Measurements from ENCODE around the gene UBTD2. TPM values are rescaled to one million over a fixed set of nuclear protein-coding genes. Genes with fewer than 3 reads are reported as not detected.
"Not testable (repeated sequence)": the region's sequence is repeated elsewhere in the genome, so short reads cannot be mapped to it uniquely, and the experiment has no call there.

Gene UBTD2
- total RNA-seq, result 22.2 and 30.0 TPM in 2 replicates

GRCh38 chr5:172283020-172283861 is at the start of gene UBTD2:
UBTD2 (minus strand) TSS chr5:172283764; CDS start chr5:172283665, 99 bp downstream.
- peak; percentile 22 for DNase-seq (ENCODE audit: low read depth, low spot score)

GRCh38 chr5:172326901-172327300 is 43.3 kb upstream of the UBTD2 start:
- DNase-seq (ENCODE audit: low read depth, low spot score), result not testable (repeated sequence)

GRCh38 chr5:172325452-172325851 is 41.9 kb upstream of the UBTD2 start:
- DNase-seq (ENCODE audit: low read depth, low spot score), result no peak

GRCh38 chr5:172322028-172322965 is 38.7 kb upstream of the UBTD2 start:
- DNase-seq (ENCODE audit: low read depth, low spot score), result no peak

- no peak for DNase-seq (ENCODE audit: low read depth, low spot score)
Measured at GRCh38 chr5:172321593-172321992, 38.0 kb upstream of the UBTD2 start.

- no peak for DNase-seq (ENCODE audit: low read depth, low spot score)
Measured at GRCh38 chr5:172319708-172320441, 36.3 kb upstream of the UBTD2 start.

GRCh38 chr5:172315587-172316493 is 32.3 kb upstream of the UBTD2 start:
- DNase-seq (ENCODE audit: low read depth, low spot score), result no peak

GRCh38 chr5:172313915-172314314 is 30.4 kb upstream of the UBTD2 start:
- DNase-seq (ENCODE audit: low read depth, low spot score), result no peak

GRCh38 chr5:172312286-172312685 is 28.7 kb upstream of the UBTD2 start:
- no peak for DNase-seq (ENCODE audit: low read depth, low spot score)

GRCh38 chr5:172311605-172312004 is 28.0 kb upstream of the UBTD2 start:
- DNase-seq (ENCODE audit: low read depth, low spot score), result no peak

- no peak for DNase-seq (ENCODE audit: low read depth, low spot score)
Measured at GRCh38 chr5:172311026-172311425, 27.5 kb upstream of the UBTD2 start.

GRCh38 chr5:172305380-172305779 is 21.8 kb upstream of the UBTD2 start:
- DNase-seq (ENCODE audit: low read depth, low spot score), result no peak

GRCh38 chr5:172303572-172304335 is 20.2 kb upstream of the UBTD2 start:
- no peak for DNase-seq (ENCODE audit: low read depth, low spot score)

- no peak for DNase-seq (ENCODE audit: low read depth, low spot score)
Measured at GRCh38 chr5:172303162-172303561, 19.6 kb upstream of the UBTD2 start.

- DNase-seq (ENCODE audit: low read depth, low spot score), result no peak
Measured at GRCh38 chr5:172302047-172302710, 18.6 kb upstream of the UBTD2 start.

GRCh38 chr5:172299916-172300439 is 16.4 kb upstream of the UBTD2 start:
- DNase-seq (ENCODE audit: low read depth, low spot score), result no peak

GRCh38 chr5:172294831-172295230 is 11.3 kb upstream of the UBTD2 start:
- no peak for DNase-seq (ENCODE audit: low read depth, low spot score)

GRCh38 chr5:172293745-172294342 is 10.3 kb upstream of the UBTD2 start:
- no peak for DNase-seq (ENCODE audit: low read depth, low spot score)
